HG03571 (cell line): Measurements from ENCODE around the gene NCAPG2.
A peak's percentile ranks its signal among the peaks of the same experiment; 100 is the strongest.
"Not testable (repeated sequence)": the region's sequence is repeated elsewhere in the genome, so short reads cannot be mapped to it uniquely, and the experiment has no call there.

Experiments used
- ATAC-seq: cut with Tn5 transposase; IDR thresholded peaks from one replicate; pipeline ENCODE4 v1.9.1; 2021; ENCODE audit not compliant: unreplicated experiment

NCAPG2 gene

DNA sequence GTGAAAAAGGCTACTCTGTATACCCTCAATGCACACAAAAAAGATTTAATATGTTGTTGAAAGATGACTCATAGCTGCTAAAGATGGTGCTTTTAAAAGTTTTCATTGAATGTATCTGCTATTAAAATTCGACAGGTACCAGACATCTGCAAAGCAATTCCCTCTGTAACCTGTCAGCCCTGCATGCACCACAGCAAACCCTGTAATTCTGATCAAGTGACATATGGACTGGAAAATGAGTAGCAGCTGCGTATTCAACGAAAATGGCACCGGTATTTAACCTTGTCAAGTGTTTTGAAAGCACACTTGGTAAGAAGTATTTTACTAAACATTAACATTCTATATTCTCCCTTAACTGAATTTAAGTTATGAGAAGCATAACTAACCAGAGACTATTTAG lies 58.8 kb downstream of the NCAPG2 start:
- ATAC-seq = no peak

DNA sequence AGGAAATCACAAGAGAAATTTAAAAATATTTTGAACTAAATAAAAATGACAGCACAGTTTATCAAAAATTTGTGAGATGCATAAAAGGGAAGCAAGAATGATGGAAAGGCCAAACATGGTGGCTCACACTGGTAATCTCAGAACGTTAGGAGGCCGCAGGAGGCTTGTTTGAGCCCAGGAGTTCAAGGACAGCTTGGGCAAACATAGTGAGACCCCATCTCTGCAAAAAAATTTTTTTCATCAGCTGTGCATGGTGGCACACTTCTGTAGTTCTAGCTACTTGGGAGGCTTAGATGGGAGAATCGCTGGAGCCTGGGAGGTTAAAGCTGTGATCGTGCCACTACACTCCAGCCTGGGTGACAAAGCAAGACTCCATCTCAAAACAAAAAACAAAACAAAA lies 62.5 kb downstream of the NCAPG2 start:
- ATAC-seq = no peak

DNA sequence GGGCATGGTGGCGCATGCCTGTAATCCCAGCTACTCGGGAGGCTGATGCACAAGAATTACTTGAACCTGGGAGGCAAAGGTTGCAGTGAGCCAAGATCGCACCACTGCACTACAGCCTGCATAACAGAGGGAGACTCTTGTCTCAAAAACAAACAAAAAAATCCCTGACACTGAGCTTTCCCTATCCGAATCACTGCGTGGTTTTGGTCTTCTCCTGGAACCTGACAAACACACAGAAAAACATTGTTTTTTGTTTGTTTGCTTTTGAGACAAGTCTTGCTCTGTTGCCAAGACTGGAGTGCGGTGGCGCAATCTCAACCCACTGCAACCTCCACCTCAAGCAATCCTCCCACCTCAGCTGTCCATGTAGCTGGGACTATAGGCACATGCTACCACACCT lies 66.6 kb downstream of the NCAPG2 start:
- ATAC-seq = no peak

- ATAC-seq = peak; percentile 68
Observed at GRCh38 chr7:158633055-158633956, 71.3 kb downstream of the NCAPG2 start.

- no peak for ATAC-seq
Observed at GRCh38 chr7:158631574-158632195, 72.9 kb downstream of the NCAPG2 start.

- ATAC-seq = not testable (repeated sequence)
Observed at GRCh38 chr7:158626289-158626688, 78.3 kb downstream of the NCAPG2 start.

DNA sequence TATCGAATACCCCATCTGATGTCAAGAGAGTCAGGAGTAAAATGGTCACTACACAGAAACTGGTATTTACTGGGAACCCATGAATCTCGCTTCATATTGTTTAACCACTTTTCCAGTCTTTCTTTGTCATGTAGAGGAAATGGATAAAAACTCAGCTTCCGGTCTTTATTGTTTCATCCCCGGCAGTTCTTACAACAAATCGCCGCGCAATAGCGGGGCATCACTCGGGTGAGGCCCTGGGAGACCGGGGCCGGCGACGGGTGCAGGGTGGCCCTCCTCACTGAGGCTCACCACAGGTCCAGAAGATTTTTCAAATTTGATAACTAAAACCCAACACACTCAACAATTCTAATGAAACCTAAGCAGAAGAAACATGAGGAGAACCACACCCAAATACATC lies 81.4 kb downstream of the NCAPG2 start:
- no peak for ATAC-seq

DNA sequence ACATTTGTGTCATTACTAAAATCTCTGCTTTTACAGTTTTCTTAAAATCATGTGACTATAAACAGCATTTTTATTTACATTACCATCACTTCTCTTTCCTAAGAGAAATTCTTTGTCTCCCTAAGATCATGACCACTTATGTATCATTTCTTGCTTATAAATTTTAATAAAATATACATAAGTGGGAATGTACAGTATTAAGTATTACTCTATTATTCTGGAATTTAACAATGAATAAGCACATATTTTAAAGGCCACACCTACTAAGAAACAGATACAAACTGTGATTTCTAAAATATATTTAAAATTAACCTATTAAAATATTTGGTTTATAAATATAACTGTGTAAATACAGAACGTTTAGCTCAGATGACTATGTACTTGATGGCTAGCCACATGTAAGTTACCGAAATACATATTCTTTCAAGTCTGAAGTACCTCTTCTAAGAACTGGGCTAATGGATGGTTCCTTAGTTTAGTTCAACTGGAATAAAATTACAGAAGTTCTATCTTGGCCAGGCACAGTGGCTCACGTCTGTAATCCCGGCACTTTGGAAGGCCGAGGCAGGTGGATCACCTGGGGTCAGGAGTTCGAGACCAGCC lies 83.7 kb downstream of the NCAPG2 start:
- ATAC-seq = no peak

DNA sequence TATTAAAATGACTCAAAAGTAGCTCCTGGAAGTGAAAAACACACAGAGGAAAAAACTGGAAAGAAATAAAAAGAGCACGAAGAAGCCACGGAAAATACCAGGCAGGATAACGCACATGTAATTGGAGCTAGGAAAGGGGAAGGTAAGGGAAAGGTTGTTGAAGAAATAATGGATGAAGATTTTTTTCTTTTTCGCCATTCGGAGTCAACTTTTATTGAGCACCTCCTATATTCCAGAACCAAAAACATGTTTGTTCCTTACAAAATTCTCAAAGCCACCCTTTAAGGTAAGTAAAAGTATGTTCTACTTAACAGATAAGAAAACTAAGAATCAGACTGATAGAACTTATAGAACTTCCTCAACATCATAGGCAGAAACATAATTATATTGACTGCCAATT lies 84.2 kb downstream of the NCAPG2 start:
- no peak for ATAC-seq

DNA sequence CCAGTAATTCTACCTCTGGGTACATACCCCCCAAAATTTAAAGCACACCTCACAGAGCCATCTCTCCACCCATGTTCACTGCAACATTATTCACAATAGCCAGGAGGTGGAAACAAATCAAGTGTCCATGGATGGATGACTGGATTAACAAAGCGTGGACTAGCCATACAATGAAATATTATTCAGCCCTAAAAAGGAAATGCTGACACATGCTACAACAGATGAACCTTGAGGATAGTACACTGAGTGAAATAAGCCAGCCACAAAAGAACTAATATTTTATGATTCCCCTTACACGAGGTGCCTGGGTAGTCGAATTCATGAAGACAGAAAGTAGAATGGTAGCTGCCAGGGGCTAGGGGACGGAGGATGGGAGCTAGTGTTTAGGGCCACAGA lies 85.9 kb downstream of the NCAPG2 start:
- ATAC-seq = no peak

DNA sequence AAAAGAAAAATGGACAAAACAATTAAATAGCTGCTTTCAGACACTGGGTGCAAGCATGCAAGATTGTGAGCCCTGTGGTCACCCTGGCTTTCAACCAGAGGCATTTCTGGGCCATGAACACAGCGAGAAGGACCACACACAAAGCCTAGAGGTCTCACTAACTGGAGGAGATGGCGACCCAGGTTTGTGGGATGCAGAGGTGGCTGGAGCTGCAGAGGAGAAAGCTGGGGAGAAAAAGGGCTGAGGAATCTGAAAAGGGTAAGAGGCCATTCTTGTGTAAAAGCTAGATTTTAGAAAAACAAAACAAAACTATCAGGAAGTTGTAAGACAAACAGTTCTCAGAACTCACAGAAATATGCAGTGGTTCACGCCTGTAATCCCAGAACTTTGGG lies 86.9 kb downstream of the NCAPG2 start:
- no peak for ATAC-seq

DNA sequence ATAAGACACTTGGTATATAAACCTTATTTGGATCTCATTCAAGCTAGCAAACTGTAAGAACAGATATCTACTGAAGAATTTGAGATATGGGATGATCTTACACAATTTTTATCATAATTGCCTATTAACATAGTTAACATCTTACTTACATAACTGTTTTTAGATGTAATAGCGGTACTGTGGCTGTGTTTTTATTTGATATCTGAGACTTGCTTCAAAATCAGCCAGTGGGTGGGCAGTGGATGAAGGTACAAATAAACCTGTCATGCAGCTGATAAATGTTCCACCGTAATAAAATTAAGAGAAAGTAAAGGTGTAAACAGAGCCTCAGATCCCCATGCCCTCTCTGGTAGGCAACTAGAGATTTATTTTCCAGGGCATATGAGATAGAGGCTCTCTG lies 88.6 kb downstream of the NCAPG2 start:
- no peak for ATAC-seq

DNA sequence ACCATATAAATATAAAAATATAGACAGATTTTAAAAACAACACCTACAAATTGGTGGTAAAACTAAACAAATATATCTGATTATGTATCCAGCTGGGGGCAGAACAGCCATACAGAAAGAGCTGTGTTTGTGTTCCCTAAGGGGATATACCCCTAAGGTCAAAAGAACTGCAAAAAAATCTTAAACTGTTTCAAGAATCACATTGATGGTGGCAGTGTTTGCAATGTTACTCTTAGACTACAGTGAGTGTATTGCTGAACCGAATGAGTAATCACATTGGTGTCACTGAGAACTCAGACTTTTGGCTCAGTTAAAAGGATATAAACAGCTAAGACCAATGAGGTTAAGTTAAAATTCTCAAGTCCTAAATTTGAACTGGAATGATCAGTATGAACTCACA lies 89.9 kb downstream of the NCAPG2 start:
- no peak for ATAC-seq

DNA sequence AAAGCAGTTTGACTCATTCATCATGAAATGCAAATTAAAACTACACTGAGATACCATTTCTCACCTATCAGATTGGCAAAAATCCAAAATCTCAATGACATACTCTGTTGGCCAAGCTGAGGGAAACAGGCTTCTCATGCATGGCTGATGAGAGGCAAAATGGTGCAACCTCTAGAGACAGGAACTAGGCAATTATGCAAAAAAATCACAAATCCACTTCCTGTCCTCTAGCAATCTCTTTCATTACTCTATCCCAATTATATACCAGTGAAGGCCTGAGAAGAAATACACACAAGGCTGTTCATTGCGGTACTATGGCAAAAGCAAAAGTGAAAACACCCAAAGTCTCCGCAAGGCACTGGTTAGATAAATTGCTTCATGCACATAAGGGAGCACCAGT lies 91.1 kb downstream of the NCAPG2 start:
- peak; percentile 90 for ATAC-seq

GRCh38 chr7:158612546-158612945 lies 92.1 kb downstream of the NCAPG2 start:
- no peak for ATAC-seq

DNA sequence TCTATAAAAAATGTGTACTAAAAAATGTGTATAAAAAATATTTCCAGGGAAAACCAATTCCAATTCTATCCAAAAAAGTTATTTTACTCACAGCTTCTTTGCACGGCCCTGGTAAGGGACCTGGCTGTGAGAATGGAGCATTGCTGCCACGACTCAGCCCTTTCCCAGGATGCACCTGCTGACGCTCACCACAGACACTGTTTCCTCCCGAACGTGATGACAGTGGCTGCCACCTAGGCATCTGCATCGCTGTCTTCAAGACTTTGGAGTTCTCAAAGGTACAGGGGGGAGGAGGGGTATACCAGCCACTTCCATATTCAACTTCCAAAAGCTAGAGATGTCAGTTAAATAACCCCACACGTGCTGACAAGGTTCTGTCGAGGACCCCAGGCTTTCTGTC lies 93.1 kb downstream of the NCAPG2 start:
- no peak for ATAC-seq

GRCh38 chr7:158609313-158609974 lies 95.2 kb downstream of the NCAPG2 start:
- no peak for ATAC-seq

GRCh38 chr7:158607563-158607962 lies 97.0 kb downstream of the NCAPG2 start:
- no peak for ATAC-seq

DNA sequence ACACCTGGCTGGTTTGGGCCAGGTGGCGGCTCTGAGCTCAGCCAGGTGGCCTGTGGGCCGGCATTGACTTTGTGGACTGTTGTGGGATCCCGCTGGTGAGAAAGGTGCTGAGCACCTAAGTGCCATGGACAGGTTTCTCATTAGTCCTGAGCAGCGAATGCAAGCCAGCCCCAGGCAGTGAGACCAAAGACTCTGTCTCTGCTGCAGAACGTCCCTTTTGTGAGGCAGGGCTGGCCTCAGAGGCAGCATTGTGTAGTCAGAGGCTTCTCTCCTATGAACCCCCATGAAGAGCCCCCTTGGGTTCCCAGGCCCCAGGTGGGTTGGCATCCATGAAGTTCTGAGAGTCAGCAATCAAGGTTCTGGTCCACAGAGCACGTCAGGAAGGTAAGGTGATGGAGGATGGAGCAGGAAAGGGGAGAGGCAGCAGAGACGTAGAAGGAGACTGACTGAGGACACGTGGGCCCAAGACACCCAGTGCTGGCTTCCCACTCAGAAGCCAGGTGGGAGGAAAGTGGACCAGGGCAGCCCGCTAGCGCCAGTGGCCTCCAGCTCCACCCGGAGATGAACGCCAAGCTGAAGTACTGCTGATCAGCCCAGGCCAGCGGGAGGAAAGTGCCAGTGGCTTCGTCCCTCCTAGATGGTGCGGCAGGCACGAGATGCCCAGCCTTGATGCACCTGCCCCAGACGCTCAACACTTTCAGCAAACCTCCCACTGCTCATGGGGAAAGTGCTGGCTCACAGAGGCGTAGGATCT lies 97.8 kb downstream of the NCAPG2 start:
- no peak for ATAC-seq

DNA sequence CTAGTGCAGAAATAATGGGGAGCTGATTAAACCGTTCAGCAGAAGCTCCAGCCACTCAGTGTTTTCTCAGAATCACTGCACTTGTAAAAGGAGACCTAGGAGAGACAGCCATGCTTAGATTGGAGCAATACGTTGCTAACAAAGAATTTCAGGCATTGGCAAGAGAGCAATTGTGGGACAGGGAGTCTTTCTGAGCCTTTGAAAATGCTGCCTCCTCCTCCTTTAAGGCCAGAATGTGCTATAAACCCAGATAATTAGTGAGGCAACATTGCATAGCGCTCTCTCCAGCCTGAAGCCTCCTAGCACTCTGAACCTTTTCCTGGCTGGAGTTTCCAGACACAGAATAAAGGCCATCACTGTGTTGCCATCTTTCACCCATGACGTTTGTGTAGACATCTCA lies 98.5 kb downstream of the NCAPG2 start:
- ATAC-seq = no peak
